RWPE2 (cell line): ENCODE data around the gene SDHD.
A peak's percentile ranks its signal among the peaks of the same experiment; 100 is the strongest.

Source experiments
- ATAC-seq: fragments of 200-7000 bp; cut with Tn5 transposase; 3 replicates; pipeline ENCODE4 v1.9.1; 2021; ENCODE audit warnings: low read depth
- DNase-seq: peaks from one replicate; pipeline ENCODE4 v3.0.0-alpha.2; 2020; ENCODE audit warnings: low spot score
- H3K27ac ChIP-seq: fragments of 450-650 bp; 2 replicates; pipeline ENCODE4 v1.5.1; 2017; ENCODE audit warnings: mild to moderate bottlenecking; ENCODE audit not compliant: poor library complexity, severe bottlenecking
- H3K27me3 ChIP-seq: fragments of 250-450 bp; sonication (Bioruptor Pico); 2 replicates; pipeline ENCODE4 v1.5.1; 2021; ENCODE audit warnings: mild to moderate bottlenecking, moderate library complexity; ENCODE audit not compliant: insufficient read depth, poor library complexity, severe bottlenecking
- H3K36me3 ChIP-seq: fragments of 250-450 bp; sonication (Bioruptor Pico); 2 replicates; pipeline ENCODE4 v1.5.1; 2020; ENCODE audit warnings: low read depth, mild to moderate bottlenecking, moderate library complexity
- H3K4me1 ChIP-seq: fragments of 250-450 bp; sonication (Bioruptor Pico); 2 replicates; pipeline ENCODE4 v1.5.1; 2021; ENCODE audit warnings: mild to moderate bottlenecking, moderate library complexity; ENCODE audit not compliant: insufficient read depth, poor library complexity, severe bottlenecking
- H3K4me3 ChIP-seq: fragments of 250-450 bp; sonication (Bioruptor Pico); 2 replicates; pipeline ENCODE4 v1.5.1; 2021; ENCODE audit warnings: mild to moderate bottlenecking, moderate library complexity; ENCODE audit not compliant: severe bottlenecking
- H3K9me3 ChIP-seq: fragments of 250-450 bp; sonication (Bioruptor Pico); 2 replicates; pipeline ENCODE4 v1.5.1; 2021; ENCODE audit warnings: mild to moderate bottlenecking, moderate library complexity; ENCODE audit not compliant: severe bottlenecking
- CTCF ChIP-seq: fragments of 450-650 bp; IDR thresholded peaks from one replicate; pipeline ENCODE4 v1.5.1; 2017; ENCODE audit warnings: mild to moderate bottlenecking, moderate library complexity; ENCODE audit not compliant: poor library complexity, severe bottlenecking

Gene SDHD

GRCh38 chr11:112097734-112098528 lies 11.3 kb downstream of the SDHD start:
- Histone ChIP-seq H3K27me3 (no peaks in the 10 kb centered on the region), H3K9me3 (no peaks in the 10 kb centered on the region), H3K4me3 (no peak overlapping the region), H3K4me1 (no peaks in the 10 kb centered on the region), H3K27ac (no peak overlapping the region), H3K36me3 (peaks cover 31% of the 10 kb centered on the region)
- no peak for DNase-seq
- no peak for TF ChIP-seq CTCF
- no peak for ATAC-seq

- peaks cover 9% of the 10 kb centered on the region for H3K36me3 ChIP-seq
- H3K27ac ChIP-seq: no peak overlapping the region
- DNase-seq (no peak), ATAC-seq (no peak)
- no peaks in the 10 kb centered on the region for H3K4me1 ChIP-seq
- no peak overlapping the region for H3K4me3 ChIP-seq
- TF ChIP-seq CTCF: no peak
- H3K27me3 ChIP-seq: no peaks in the 10 kb centered on the region
- H3K9me3 ChIP-seq: no peaks in the 10 kb centered on the region
Observed at GRCh38 chr11:112100462-112100861, 13.8 kb downstream of the SDHD start.

GRCh38 chr11:112103446-112103845 lies 16.8 kb downstream of the SDHD start:
- Histone ChIP-seq H3K36me3 (no peaks in the 10 kb centered on the region), H3K4me3 (no peak overlapping the region), H3K27me3 (no peaks in the 10 kb centered on the region), H3K9me3 (no peaks in the 10 kb centered on the region), H3K27ac (no peak overlapping the region), H3K4me1 (peaks cover 7% of the 10 kb centered on the region)
- DNase-seq (no peak), ATAC-seq (no peak)
- no peak for TF ChIP-seq CTCF

- H3K36me3 ChIP-seq: no peaks in the 10 kb centered on the region
- DNase-seq (no peak), ATAC-seq (peak; percentile 81)
- no peak for TF ChIP-seq CTCF
- no peaks in the 10 kb centered on the region for H3K27me3 ChIP-seq
- H3K4me3 ChIP-seq: no peak overlapping the region
- H3K9me3 ChIP-seq: no peaks in the 10 kb centered on the region
- no peak overlapping the region for H3K27ac ChIP-seq
- peaks cover 7% of the 10 kb centered on the region for H3K4me1 ChIP-seq
Observed at GRCh38 chr11:112106070-112106469, 19.4 kb downstream of the SDHD start.
